ENCODE measurements around the gene NAA25. TPM values are rescaled to one million over a fixed set of nuclear protein-coding genes. Genes with fewer than 3 reads are reported as not detected.
"Not testable (repeated sequence)": the region's sequence is repeated elsewhere in the genome, so short reads cannot be mapped to it uniquely, and the experiment has no call there.

The NAA25 gene
- total RNA-seq, 1 experiment from 2014 or later: 70.5 TPM

GRCh38 chr12:112004041-112004440 lies 104.5 kb downstream of the NAA25 start:
- no TSS peak for BruUV-seq (replicated peaks)
- POLR2A ChIA-PET (ENCODE audit: low non-redundant PET): interaction anchor here (0.6 kb wide), 1 partner anchor 72 kb away, joined by 9 read pairs; no protein-coding TSS in a partner anchor
- CTCF ChIA-PET: no interaction called here

GRCh38 chr12:112001576-112001975 lies 107.0 kb downstream of the NAA25 start:
- TF ChIP-seq EZH2 (IDR thresholded peaks at IDR 0.05; ENCODE audit: borderline replicate concordance, low read depth, low read length, poor library complexity, severe bottlenecking): no peak
- no peak for TF ChIP-seq CTCF (conservative IDR thresholded peaks at IDR 0.05; ENCODE audit: low read depth, low read length)
- CTCF ChIA-PET: no interaction called here
- Histone ChIP-seq H3K36me3 (ENCODE audit: insufficient read depth, low read length, poor library complexity, severe bottlenecking) (no peaks in the 10 kb centered on the region), H3K27me3 (replicated peaks; ENCODE audit: insufficient read depth, low read depth, low read length, poor library complexity) (no peaks in the 10 kb centered on the region), H3K9me3 (ENCODE audit: low read depth, low read length, poor library complexity, severe bottlenecking) (no peaks in the 10 kb centered on the region), H3K4me1 (ENCODE audit: insufficient read depth, low read length, poor library complexity, severe bottlenecking) (peaks cover 9% of the 10 kb centered on the region), H3K27ac (ENCODE audit: low read depth, low read length, poor library complexity, severe bottlenecking) (no peak overlapping the region), H3K4me3 (ENCODE audit: low read depth, low read length, poor library complexity, severe bottlenecking) (no peak overlapping the region)
- BruUV-seq (replicated peaks): no TSS peak
- intact Hi-C loops (cut with micrococcal nuclease; ENCODE audit: unreplicated experiment): no loop called here
- POLR2A ChIA-PET (ENCODE audit: low non-redundant PET): no interaction called here
- no peak for DNase-seq (ENCODE audit: low spot score)

More at GRCh38 chr12:112004041-112004440, 104.5 kb downstream of the NAA25 start:
- no peaks in the 10 kb centered on the region for H3K36me3 ChIP-seq (ENCODE audit: insufficient read depth, low read length, poor library complexity, severe bottlenecking)
- H3K27ac ChIP-seq (ENCODE audit: low read depth, low read length, poor library complexity, severe bottlenecking): no peak overlapping the region
- no peaks in the 10 kb centered on the region for H3K27me3 ChIP-seq (replicated peaks; ENCODE audit: insufficient read depth, low read depth, low read length, poor library complexity)
- no peaks in the 10 kb centered on the region for H3K9me3 ChIP-seq (ENCODE audit: low read depth, low read length, poor library complexity, severe bottlenecking)
- intact Hi-C loops (cut with micrococcal nuclease; ENCODE audit: unreplicated experiment): no loop called here
- H3K4me3 ChIP-seq (ENCODE audit: low read depth, low read length, poor library complexity, severe bottlenecking): no peak overlapping the region
- no peak for DNase-seq (ENCODE audit: low spot score)
- no peak for TF ChIP-seq EZH2 (IDR thresholded peaks at IDR 0.05; ENCODE audit: borderline replicate concordance, low read depth, low read length, poor library complexity, severe bottlenecking)
- TF ChIP-seq CTCF (conservative IDR thresholded peaks at IDR 0.05; ENCODE audit: low read depth, low read length): no peak
- H3K4me1 ChIP-seq (ENCODE audit: insufficient read depth, low read length, poor library complexity, severe bottlenecking): peaks cover 13% of the 10 kb centered on the region

- no peaks in the 10 kb centered on the region for H3K9me3 ChIP-seq (ENCODE audit: low read depth, low read length, poor library complexity, severe bottlenecking)
- no peak for TF ChIP-seq EZH2 (IDR thresholded peaks at IDR 0.05; ENCODE audit: borderline replicate concordance, low read depth, low read length, poor library complexity, severe bottlenecking)
- no peak for TF ChIP-seq CTCF (conservative IDR thresholded peaks at IDR 0.05; ENCODE audit: low read depth, low read length)
- ChIA-PET POLR2A (ENCODE audit: low non-redundant PET) (no interaction called here), CTCF (no interaction called here)
- intact Hi-C loops (cut with micrococcal nuclease; ENCODE audit: unreplicated experiment): no loop called here
- peaks cover 2% of the 10 kb centered on the region for H3K4me1 ChIP-seq (ENCODE audit: insufficient read depth, low read length, poor library complexity, severe bottlenecking)
- no peaks in the 10 kb centered on the region for H3K36me3 ChIP-seq (ENCODE audit: insufficient read depth, low read length, poor library complexity, severe bottlenecking)
- no peak overlapping the region for H3K4me3 ChIP-seq (ENCODE audit: low read depth, low read length, poor library complexity, severe bottlenecking)
- no peak overlapping the region for H3K27ac ChIP-seq (ENCODE audit: low read depth, low read length, poor library complexity, severe bottlenecking)
- no peaks in the 10 kb centered on the region for H3K27me3 ChIP-seq (replicated peaks; ENCODE audit: insufficient read depth, low read depth, low read length, poor library complexity)
- DNase-seq (ENCODE audit: low spot score): no peak
- BruUV-seq (replicated peaks): no TSS peak
Observed at GRCh38 chr12:112000820-112001219, 107.8 kb downstream of the NAA25 start.

GRCh38 chr12:111999129-111999528 lies 109.5 kb downstream of the NAA25 start:
- CTCF ChIA-PET; DNase-seq (ENCODE audit: low spot score); POLR2A ChIA-PET (ENCODE audit: low non-redundant PET); H3K36me3 ChIP-seq (ENCODE audit: insufficient read depth, low read length, poor library complexity, severe bottlenecking); H3K9me3 ChIP-seq (ENCODE audit: low read depth, low read length, poor library complexity, severe bottlenecking); H3K27ac ChIP-seq (ENCODE audit: low read depth, low read length, poor library complexity, severe bottlenecking); BruUV-seq (replicated peaks); H3K4me1 ChIP-seq (ENCODE audit: insufficient read depth, low read length, poor library complexity, severe bottlenecking); intact Hi-C loops (cut with micrococcal nuclease; ENCODE audit: unreplicated experiment); H3K27me3 ChIP-seq (replicated peaks; ENCODE audit: insufficient read depth, low read depth, low read length, poor library complexity); H3K4me3 ChIP-seq (ENCODE audit: low read depth, low read length, poor library complexity, severe bottlenecking): not testable (repeated sequence)
